ENCODE measurements around the gene FAM240B.

The FAM240B gene

DNA sequence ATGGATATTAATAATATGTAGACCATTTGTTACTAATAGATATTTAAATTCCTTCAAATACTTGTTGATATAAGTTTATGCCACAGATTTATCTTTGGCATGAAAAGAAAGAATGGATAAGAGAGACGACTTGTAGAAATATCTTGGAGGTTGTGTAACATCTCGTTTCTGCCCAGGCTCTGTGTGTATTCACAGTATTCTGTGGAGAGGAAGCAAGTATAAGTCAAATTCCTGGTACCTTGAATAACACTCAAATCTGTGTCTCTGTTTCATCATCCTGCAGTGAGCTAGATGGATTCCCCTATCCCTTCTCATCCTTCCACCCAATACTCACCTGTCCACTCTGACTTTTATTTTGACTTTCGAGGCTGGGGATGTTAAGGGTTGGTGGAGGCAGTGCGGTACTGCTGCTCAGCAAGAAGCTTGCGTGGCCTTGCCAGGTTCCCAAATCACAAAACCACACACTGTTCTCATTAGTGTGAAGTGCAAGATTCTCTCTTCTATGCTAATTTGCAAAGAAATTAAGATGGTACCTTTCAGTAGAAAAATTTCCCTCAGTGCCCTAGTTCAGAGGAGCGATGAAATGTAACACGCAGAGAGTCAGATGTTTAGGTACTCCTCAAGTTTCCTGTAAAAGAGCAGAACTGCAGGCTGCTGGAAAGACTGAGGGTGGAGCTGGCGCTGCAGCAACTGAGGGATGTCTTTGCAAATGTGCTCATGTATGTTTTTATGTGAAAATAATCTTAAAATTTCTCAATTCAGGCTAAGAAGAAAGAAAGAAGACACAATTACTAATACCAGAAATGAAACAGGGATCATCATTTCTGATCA lies 57.0 kb downstream of the FAM240B start:
- DNase-seq: no peak

DNA sequence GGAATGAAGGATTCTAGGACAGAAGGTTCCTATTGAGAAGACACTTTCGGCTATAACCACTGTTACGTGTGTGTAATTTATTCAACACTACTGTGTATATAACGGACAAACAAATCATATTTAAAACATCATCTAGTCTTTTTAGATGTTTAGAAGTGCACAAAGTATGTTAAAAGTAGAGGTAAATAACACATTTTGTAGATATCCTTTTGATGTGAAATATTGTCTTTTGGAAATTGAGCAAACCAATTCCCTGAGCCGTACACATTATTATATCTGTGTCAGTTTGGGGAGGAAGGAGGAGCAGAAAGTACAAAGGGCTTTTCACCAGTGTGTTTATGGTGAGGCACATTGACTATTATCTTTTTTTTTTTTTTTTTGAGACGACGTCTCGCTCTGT lies 60.4 kb downstream of the FAM240B start:
- no peak for DNase-seq

DNA sequence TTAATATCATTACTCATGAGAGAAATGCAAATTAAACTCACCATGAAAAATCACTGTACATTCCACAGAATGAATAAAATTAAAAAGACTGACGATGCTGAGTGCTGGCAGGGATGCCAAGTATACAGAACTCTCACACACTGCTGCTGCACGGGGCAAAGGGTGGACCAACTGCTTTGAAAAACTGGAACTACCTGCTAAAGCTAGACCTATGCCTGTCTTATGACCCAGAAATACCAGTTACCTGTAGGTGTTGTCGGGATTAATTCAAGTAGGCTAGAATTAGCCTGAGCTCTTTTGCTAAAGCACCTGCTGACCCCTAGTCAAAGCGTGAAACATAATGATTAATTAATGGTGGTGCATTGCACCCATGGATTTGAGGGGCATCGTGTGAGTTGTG lies 63.0 kb downstream of the FAM240B start:
- no peak for DNase-seq

DNA sequence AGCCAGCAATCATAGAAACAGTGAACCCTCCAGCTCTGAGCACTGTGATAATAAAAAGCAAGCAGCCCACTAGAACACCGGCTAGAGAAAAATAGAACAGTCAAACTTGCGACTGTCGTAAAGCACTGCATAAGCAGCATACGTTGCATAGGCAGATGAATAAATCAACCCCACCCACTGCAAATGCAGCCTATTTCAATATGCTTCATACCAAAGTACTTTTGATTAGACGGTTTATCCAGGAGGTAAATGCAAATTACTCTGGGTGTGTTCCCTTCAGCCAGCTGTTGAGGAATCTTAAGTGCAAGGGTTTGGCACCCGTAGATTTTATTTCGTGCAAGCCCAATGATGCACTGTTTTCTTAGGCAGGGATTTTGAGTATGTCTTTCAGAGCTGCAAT lies 67.4 kb downstream of the FAM240B start:
- no peak for DNase-seq

DNA sequence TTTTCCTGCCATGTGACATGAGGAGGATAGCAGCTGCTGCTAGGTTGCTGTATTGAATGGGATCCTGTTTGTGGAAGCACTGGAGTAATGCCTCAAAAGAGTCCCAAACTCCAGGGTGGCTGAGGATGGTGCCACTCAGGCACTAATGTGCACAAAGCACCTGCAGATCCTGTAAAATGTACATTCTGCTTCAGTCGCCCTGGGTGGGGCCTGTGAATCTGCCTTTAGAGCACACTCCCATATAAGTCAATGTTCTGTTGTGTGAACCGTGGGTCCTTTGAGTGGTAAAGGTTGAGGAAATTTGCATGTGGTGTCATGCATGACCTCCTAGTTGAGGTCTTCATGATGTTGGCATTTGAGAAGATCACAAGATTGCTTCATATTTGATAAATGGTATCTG lies 67.9 kb downstream of the FAM240B start:
- DNase-seq: no peak

DNA sequence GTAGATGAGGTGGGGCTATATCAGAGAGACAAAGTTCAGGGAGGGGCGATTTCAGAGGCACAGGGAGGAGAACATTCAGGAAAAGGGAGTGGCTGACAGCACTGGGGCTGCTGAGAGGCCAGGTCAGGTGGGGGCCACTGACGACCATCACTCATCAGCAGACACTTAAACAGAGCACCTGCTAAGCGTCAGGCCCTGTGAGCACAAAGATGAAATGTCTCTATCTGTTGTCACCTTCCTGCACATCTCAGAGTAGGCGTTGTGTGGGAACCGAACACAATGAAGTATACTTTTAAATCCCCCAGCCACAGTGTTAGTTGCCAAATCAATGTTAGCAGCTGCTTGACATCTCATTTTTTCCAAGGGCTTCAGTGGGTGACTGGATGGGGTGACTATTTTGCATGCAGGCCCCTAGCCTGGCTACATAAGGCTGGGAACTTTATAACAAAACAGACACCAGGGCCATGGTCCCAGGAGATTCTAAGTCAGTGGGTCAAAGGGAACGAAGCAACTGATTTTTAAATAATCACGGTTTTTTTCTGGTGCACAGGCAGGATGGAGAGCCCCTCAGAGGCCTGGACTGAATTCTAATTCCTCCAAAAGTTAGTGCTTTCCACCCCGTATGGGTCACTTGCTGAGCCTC lies 68.4 kb downstream of the FAM240B start:
- no peak for DNase-seq

DNA sequence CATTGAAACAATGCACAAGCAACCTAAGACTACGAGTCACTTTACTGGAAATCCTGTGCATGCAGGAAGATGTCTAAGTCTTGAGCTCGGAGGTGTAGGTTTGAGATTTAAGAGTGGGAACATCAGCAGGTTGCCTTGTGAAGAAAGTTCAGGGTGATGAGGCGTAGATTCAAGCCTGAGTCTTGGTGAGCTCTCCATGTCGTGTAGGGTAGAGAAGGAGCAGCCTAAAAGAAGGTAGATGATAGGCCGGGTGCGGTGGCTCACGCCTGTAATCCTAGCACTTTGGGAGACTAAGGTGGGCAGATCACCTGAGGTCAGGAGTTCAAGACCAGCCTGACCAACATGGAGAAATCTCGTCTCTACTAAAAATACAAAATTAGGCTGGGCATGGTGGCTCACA lies 69.4 kb downstream of the FAM240B start:
- DNase-seq: no peak

DNA sequence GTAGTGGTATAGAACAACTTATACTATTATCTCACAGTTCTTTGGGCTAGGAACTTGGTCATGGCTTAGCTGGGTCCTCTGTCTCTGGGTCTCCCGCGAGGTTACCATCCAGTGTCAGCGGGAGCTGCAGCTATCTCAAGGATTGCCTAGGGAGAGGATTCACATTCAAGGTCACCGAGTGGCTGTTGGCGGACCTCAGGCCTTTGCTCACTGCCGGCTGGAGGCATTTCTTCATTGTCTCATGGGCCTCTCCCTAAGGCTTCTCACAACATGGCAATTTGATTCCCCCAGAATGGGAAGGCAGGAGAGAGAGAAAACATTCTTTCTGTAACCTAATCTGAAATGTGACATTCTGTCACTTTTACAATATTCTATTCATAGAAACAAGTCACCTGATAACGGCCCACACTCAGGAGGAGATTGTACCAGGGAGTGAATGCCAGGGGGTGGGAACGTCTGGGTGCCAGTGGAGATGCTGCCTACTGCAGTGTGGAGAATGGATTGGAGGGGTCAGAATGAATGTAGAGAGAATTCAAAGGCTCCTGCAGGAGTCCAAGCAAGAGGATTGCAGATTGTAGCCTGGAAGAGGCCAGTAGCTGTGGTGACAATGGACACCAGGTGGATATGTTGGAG lies 70.1 kb downstream of the FAM240B start:
- DNase-seq: no peak

DNA sequence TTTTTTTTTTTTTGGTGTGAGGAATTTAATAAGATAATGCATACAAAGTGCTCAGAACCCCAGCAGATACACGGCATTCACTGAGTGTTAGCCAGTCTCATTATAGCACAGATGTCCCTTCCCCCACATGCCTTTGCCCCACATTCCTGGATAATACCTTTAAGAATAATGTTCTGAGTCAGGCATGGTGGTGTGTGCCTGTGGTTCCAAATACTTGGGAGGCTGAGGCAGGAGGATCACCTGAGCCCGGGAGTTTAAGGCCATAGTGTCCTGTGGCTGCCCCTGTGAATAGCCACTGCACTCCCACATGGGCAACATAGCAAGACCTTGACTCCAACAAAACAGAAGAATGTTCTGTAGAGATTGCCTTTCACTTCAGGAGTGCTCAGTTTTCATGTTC lies 75.3 kb downstream of the FAM240B start:
- DNase-seq: no peak
